ENCODE results near the gene HIPK3.

GRCh38 chr11:33315822-33316221, 58.6 kb downstream of the HIPK3 start:
- TF ChIP-seq POLR2A (IDR thresholded peaks at IDR 0.05) = no peak
- no peak for TF ChIP-seq CTCF (IDR thresholded peaks at IDR 0.05)

Data from heart left ventricle (tissue), 13 donors.